ENCODE results near the gene DECR2. TPM values are rescaled to one million over a fixed set of nuclear protein-coding genes. Genes with fewer than 3 reads are reported as not detected.

Gene DECR2
- total and polyA plus RNA-seq, 2 of the 13 experiments (the other 11 are each of a cell fraction or from before 2014, with no cell fraction given) = 36.3 to 44.6 TPM

GRCh38 chr16:370443-370842 lies 31.2 kb upstream of the DECR2 start, which contains the start of gene MRPL28 (continued):
- TF ChIP-seq ZNF343 (CRISPR knock-in tag; IDR thresholded peaks at IDR 0.05) (no peak), ZSCAN30 (CRISPR knock-in tag; IDR thresholded peaks at IDR 0.05) (no peak), NFIB (CRISPR knock-in tag; IDR thresholded peaks at IDR 0.05; ENCODE audit: borderline replicate concordance) (no peak), KMT2B (CRISPR knock-in tag; IDR thresholded peaks at IDR 0.05) (0 out of 2 replicates have a peak, but pooled peaks have one; percentile 35), ATF3 (CRISPR knock-in tag; IDR thresholded peaks at IDR 0.05) (no peak), ZNF280B (CRISPR knock-in tag; IDR thresholded peaks at IDR 0.05; ENCODE audit: borderline replicate concordance) (no peak), RAD21 (CRISPR knock-in tag; IDR thresholded peaks at IDR 0.05) (no peak), ZBTB49 (CRISPR knock-in tag; IDR thresholded peaks at IDR 0.05; ENCODE audit: borderline replicate concordance) (no peak), ETV6 (CRISPR knock-in tag; conservative IDR thresholded peaks at IDR 0.05) (no peak), SMYD3 (CRISPR knock-in tag; IDR thresholded peaks at IDR 0.05) (no peak), NR2F6 (IDR thresholded peaks at IDR 0.05) (no peak), NR2F6 (CRISPR knock-in tag; IDR thresholded peaks at IDR 0.05) (0 out of 2 replicates have a peak, but pooled peaks have one; percentile 25), NFRKB (IDR thresholded peaks at IDR 0.05) (no peak), HNRNPL (IDR thresholded peaks at IDR 0.05; ENCODE audit: low read depth, low read length) (no peak), ZFP37 (CRISPR knock-in tag; IDR thresholded peaks at IDR 0.05; ENCODE audit: borderline replicate concordance) (no peak), E2F1 (CRISPR knock-in tag; IDR thresholded peaks at IDR 0.05) (no peak), USF2 (IDR thresholded peaks at IDR 0.05; ENCODE audit: low read depth, low read length) (no peak), USF2 (CRISPR knock-in tag; IDR thresholded peaks at IDR 0.05; ENCODE audit: borderline replicate concordance) (no peak), ZNF251 (CRISPR knock-in tag; IDR thresholded peaks at IDR 0.05) (no peak), MLXIP (CRISPR knock-in tag; IDR thresholded peaks at IDR 0.05; ENCODE audit: borderline replicate concordance) (no peak), RXRB (CRISPR knock-in tag; IDR thresholded peaks at IDR 0.05; ENCODE audit: borderline replicate concordance) (no peak), ZC3H4 (CRISPR knock-in tag; IDR thresholded peaks at IDR 0.05; ENCODE audit: borderline replicate concordance) (no peak)

All from HepG2 (cell line).